ENCODE data around the gene ALOX12B.

Gene ALOX12B

GRCh38 chr17:8087075-8087951 is at the start of gene ALOX12B:
Gene ALOX12B, minus strand, starts transcription at chr17:8087716. Its CDS starts 274 bp downstream, at chr17:8087442.
- no peak within 1 kb of the TSS for H3K4me3 ChIP-seq (ENCODE audit: low read depth, low read length)
- TF ChIP-seq, protein P1, sequence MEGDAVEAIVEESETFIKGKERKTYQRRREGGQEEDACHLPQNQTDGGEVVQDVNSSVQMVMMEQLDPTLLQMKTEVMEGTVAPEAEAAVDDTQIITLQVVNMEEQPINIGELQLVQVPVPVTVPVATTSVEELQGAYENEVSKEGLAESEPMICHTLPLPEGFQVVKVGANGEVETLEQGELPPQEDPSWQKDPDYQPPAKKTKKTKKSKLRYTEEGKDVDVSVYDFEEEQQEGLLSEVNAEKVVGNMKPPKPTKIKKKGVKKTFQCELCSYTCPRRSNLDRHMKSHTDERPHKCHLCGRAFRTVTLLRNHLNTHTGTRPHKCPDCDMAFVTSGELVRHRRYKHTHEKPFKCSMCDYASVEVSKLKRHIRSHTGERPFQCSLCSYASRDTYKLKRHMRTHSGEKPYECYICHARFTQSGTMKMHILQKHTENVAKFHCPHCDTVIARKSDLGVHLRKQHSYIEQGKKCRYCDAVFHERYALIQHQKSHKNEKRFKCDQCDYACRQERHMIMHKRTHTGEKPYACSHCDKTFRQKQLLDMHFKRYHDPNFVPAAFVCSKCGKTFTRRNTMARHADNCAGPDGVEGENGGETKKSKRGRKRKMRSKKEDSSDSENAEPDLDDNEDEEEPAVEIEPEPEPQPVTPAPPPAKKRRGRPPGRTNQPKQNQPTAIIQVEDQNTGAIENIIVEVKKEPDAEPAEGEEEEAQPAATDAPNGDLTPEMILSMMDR (IDR thresholded peaks at IDR 0.05; ENCODE audit: low read depth, low read length) = no peak

DNA sequence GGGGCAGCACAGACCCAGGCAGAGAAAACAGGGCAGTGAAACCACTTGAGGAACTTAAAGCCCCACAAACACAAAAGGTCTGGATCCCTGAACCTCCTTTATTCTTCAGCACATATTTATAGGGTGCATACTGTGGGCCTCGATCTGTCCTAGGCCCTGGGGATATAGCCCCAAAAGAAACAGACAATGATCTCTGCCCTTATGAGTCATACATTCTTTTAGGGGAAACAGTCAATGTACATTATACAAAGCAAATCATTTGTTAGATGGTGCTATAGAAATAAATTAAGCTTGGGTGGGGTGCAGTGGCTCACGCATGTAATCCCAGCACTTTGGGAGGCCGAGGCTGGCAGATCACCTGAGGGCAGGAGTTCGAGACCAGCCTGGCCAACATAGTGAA is 46.4 kb upstream of the ALOX12B start:
- no peak overlapping the region for H3K4me3 ChIP-seq (ENCODE audit: low read depth, low read length)
- TF ChIP-seq, protein P1 (IDR thresholded peaks at IDR 0.05; ENCODE audit: low read depth, low read length) = no peak

- TF ChIP-seq, protein P1 (IDR thresholded peaks at IDR 0.05; ENCODE audit: low read depth, low read length) = no peak
- no peak overlapping the region for H3K4me3 ChIP-seq (ENCODE audit: low read depth, low read length)
Measured at GRCh38 chr17:8133399-8133798, 45.9 kb upstream of the ALOX12B start.

- TF ChIP-seq, protein P1 (IDR thresholded peaks at IDR 0.05; ENCODE audit: low read depth, low read length) = no peak
- no peak overlapping the region for H3K4me3 ChIP-seq (ENCODE audit: low read depth, low read length)
Measured at GRCh38 chr17:8131844-8132441, 44.4 kb upstream of the ALOX12B start.

DNA sequence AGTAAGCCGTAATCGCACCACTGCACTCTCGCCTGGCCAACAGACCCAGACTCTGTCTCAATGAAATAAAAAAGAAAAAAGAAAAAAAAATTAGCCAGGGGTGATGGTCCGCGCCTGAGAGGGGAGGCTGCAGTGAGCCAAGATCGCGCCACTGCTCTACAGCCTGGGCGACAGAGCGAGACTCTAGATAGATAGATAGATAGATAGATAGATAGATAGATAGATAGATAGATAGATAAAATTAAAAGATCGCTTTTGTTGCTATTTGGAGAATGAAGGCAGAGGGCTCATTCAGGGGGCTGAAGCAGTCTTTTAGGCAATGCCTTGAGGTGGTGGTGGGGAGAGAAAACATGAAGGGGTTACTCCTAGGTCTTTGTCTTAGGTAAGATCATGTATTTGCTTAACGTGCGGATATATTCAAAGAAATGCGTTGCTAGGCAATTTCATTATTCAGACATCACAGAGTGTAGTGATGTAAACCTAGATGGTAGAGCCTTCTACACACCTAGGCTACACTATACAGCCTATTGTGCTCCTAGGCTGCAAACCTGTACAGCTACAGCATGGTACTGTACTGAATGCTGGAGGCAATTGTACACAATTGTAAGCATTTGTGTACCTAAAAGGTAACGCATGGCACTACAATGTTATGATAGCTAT is 40.7 kb upstream of the ALOX12B start:
- TF ChIP-seq, protein P1 (IDR thresholded peaks at IDR 0.05; ENCODE audit: low read depth, low read length) = no peak
- no peak overlapping the region for H3K4me3 ChIP-seq (ENCODE audit: low read depth, low read length)

DNA sequence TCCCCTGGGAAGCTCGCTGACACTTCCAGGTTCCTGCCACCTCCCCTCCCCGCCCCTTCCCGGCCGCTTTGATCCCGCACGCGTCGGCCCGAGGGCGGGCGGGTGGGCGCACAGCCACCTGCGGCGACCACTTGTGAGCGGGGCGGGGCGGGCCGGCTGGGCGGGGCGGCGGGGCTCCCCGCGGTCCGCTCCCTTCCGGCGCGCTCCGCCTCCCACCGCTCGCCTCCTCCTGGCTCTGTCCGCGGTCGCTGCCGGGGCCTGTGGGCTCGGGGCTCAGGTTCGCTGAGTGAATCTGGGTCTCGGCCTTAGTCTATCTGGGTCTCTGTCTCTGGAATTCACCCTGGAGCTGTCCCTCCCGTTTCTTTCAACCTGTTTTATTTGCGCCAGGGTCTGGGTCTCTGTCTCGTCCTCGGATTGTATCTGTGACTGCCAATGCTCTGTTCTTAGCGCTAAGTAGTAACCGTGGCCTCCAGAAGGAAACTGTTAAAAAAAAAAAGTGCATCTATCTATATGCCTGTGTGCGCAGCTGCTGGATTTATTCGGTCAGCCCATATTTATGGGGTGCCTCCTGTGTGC is 39.1 kb upstream of the ALOX12B start:
- TF ChIP-seq, protein P1 (IDR thresholded peaks at IDR 0.05; ENCODE audit: low read depth, low read length) = no peak
- H3K4me3 ChIP-seq (ENCODE audit: low read depth, low read length) = peak overlapping the region; percentile 73

All from WI38 (cell line).